ENCODE data around the gene OPCML. TPM values are rescaled to one million over a fixed set of nuclear protein-coding genes. Genes with fewer than 3 reads are reported as not detected.

Gene OPCML
- total RNA-seq, 1 experiment from 2014 or later, result not detected

DNA sequence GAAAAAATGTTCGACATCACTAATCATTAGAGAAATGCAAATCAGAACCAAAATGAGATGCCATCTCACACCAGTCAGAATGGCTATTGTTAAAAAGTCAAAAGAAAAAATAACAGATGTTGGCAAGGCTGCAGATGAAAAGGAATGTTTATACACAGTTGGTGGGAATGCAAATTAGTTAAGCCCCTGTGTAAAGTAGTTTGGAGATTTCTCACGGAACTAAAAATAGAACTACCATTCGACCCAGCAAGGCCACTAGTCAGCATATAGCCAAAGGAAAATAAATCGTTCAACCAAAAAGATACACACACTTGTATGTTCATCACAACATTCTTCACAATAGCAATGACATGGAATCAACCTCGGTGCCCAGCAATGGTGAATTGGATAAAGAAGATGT is 503.2 kb downstream of the OPCML start:
- no peaks in the 10 kb centered on the region for H3K27me3 ChIP-seq (ENCODE audit: low read length)
- peaks cover 14% of the 10 kb centered on the region for H3K9me3 ChIP-seq (ENCODE audit: low read length)
- H3K9me2 ChIP-seq (replicated peaks; ENCODE audit: low read length), result no peaks in the 10 kb centered on the region
- H3K4me1 ChIP-seq (ENCODE audit: insufficient read depth, low read length), result no peaks in the 10 kb centered on the region
- no peak overlapping the region for H2AFZ ChIP-seq (ENCODE audit: low read length)
- DNase-seq, result no peak
- ChIA-PET POLR2A (ENCODE audit: unreplicated experiment) (no interaction called here), CTCF (no interaction called here)
- H3K9ac ChIP-seq (ENCODE audit: low read length), result no peak overlapping the region
- no peak overlapping the region for H3K27ac ChIP-seq (ENCODE audit: low read length)
- BruUV-seq (replicated peaks), result no TSS peak
- intact Hi-C loops (cut with micrococcal nuclease), result no loop called here
- H3K79me2 ChIP-seq (ENCODE audit: low read length), result no peaks in the 10 kb centered on the region
- H4K20me1 ChIP-seq (ENCODE audit: low read length), result no peaks in the 10 kb centered on the region
- no peak overlapping the region for H3K4me2 ChIP-seq (ENCODE audit: low read length)
- no peak for TF ChIP-seq EZH2 (IDR thresholded peaks at IDR 0.05; ENCODE audit: low read length, unreplicated experiment)
- TF ChIP-seq, protein P1, sequence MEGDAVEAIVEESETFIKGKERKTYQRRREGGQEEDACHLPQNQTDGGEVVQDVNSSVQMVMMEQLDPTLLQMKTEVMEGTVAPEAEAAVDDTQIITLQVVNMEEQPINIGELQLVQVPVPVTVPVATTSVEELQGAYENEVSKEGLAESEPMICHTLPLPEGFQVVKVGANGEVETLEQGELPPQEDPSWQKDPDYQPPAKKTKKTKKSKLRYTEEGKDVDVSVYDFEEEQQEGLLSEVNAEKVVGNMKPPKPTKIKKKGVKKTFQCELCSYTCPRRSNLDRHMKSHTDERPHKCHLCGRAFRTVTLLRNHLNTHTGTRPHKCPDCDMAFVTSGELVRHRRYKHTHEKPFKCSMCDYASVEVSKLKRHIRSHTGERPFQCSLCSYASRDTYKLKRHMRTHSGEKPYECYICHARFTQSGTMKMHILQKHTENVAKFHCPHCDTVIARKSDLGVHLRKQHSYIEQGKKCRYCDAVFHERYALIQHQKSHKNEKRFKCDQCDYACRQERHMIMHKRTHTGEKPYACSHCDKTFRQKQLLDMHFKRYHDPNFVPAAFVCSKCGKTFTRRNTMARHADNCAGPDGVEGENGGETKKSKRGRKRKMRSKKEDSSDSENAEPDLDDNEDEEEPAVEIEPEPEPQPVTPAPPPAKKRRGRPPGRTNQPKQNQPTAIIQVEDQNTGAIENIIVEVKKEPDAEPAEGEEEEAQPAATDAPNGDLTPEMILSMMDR (conservative IDR thresholded peaks at IDR 0.05; ENCODE audit: low read depth, low read length), result no peak
- no peak for TF ChIP-seq EZH2phosphoT487 (IDR thresholded peaks at IDR 0.05; ENCODE audit: borderline replicate concordance, low read length)
- ATAC-seq, result no peak
- no peak overlapping the region for H3K4me3 ChIP-seq (ENCODE audit: low read length)
- no peaks in the 10 kb centered on the region for H3K36me3 ChIP-seq (ENCODE audit: low read depth, low read length)
- H3F3A ChIP-seq (ENCODE audit: low read length, unreplicated experiment), result no peaks in the 10 kb centered on the region

- H3K27me3 ChIP-seq (ENCODE audit: low read length), result no peaks in the 10 kb centered on the region
- no peaks in the 10 kb centered on the region for H3K9me2 ChIP-seq (replicated peaks; ENCODE audit: low read length)
- no peaks in the 10 kb centered on the region for H3K36me3 ChIP-seq (ENCODE audit: low read depth, low read length)
- H3K79me2 ChIP-seq (ENCODE audit: low read length), result no peaks in the 10 kb centered on the region
- no peak overlapping the region for H2AFZ ChIP-seq (ENCODE audit: low read length)
- DNase-seq, result no peak
- no peak overlapping the region for H3K27ac ChIP-seq (ENCODE audit: low read length)
- no peak for ATAC-seq
- H3K9ac ChIP-seq (ENCODE audit: low read length), result no peak overlapping the region
- no TSS peak for BruUV-seq (replicated peaks)
- no peaks in the 10 kb centered on the region for H4K20me1 ChIP-seq (ENCODE audit: low read length)
- H3K9me3 ChIP-seq (ENCODE audit: low read length), result peaks cover 16% of the 10 kb centered on the region
- intact Hi-C loops (cut with micrococcal nuclease), result no loop called here
- CTCF ChIA-PET, result no interaction called here
- POLR2A ChIA-PET (ENCODE audit: unreplicated experiment), result no interaction called here
- TF ChIP-seq EZH2 (IDR thresholded peaks at IDR 0.05; ENCODE audit: low read length, unreplicated experiment) (no peak), EZH2phosphoT487 (IDR thresholded peaks at IDR 0.05; ENCODE audit: borderline replicate concordance, low read length) (no peak)
- TF ChIP-seq, protein P1 (conservative IDR thresholded peaks at IDR 0.05; ENCODE audit: low read depth, low read length), result no peak
- H3K4me1 ChIP-seq (ENCODE audit: insufficient read depth, low read length), result no peaks in the 10 kb centered on the region
- H3K4me3 ChIP-seq (ENCODE audit: low read length), result no peak overlapping the region
- no peak overlapping the region for H3K4me2 ChIP-seq (ENCODE audit: low read length)
- H3F3A ChIP-seq (ENCODE audit: low read length, unreplicated experiment), result no peaks in the 10 kb centered on the region
These were observed 505.3 kb downstream of the OPCML start for GRCh38 chr11:133026952-133027351.

DNA sequence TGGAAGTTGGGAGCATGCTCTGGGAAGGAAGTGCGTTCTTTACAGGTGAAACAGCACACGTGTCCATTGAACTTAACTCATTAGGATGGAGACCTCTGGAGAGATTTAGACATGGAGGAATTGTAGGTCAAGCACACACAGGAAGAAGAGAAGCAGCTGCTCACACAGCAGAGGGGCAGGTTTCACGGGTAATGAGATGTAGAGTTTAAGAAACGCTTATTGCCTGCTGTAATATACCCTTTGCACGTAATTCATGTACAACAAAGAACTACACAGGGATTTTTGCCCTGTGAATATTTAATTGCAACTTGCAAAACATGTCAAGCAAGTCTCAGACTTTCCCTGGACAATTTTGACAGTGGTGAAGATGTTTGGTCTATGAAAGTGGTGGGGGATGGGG is 508.0 kb downstream of the OPCML start:
- TF ChIP-seq, protein P1 (conservative IDR thresholded peaks at IDR 0.05; ENCODE audit: low read depth, low read length), result no peak
- TF ChIP-seq EZH2 (IDR thresholded peaks at IDR 0.05; ENCODE audit: low read length, unreplicated experiment) (no peak), EZH2phosphoT487 (IDR thresholded peaks at IDR 0.05; ENCODE audit: borderline replicate concordance, low read length) (no peak)
- Histone ChIP-seq H3F3A (ENCODE audit: low read length, unreplicated experiment) (no peaks in the 10 kb centered on the region), H4K20me1 (ENCODE audit: low read length) (no peaks in the 10 kb centered on the region), H3K9me2 (replicated peaks; ENCODE audit: low read length) (no peaks in the 10 kb centered on the region), H3K4me3 (ENCODE audit: low read length) (no peak overlapping the region), H3K9ac (ENCODE audit: low read length) (no peak overlapping the region), H2AFZ (ENCODE audit: low read length) (no peak overlapping the region), H3K9me3 (ENCODE audit: low read length) (peaks cover 17% of the 10 kb centered on the region), H3K27me3 (ENCODE audit: low read length) (no peaks in the 10 kb centered on the region), H3K36me3 (ENCODE audit: low read depth, low read length) (no peaks in the 10 kb centered on the region), H3K4me2 (ENCODE audit: low read length) (no peak overlapping the region), H3K79me2 (ENCODE audit: low read length) (no peaks in the 10 kb centered on the region), H3K4me1 (ENCODE audit: insufficient read depth, low read length) (no peaks in the 10 kb centered on the region), H3K27ac (ENCODE audit: low read length) (no peak overlapping the region)
- intact Hi-C loops (cut with micrococcal nuclease), result no loop called here
- ATAC-seq (no peak), DNase-seq (no peak)
- CTCF ChIA-PET, result no interaction called here
- POLR2A ChIA-PET (ENCODE audit: unreplicated experiment), result no interaction called here
- BruUV-seq (replicated peaks), result no TSS peak

Data from PC-3 (cell line).